ENCODE measurements around the gene TEX14.
"Not testable (repeated sequence)": the region's sequence is repeated elsewhere in the genome, so short reads cannot be mapped to it uniquely, and the experiment has no call there.

TEX14 gene

DNA sequence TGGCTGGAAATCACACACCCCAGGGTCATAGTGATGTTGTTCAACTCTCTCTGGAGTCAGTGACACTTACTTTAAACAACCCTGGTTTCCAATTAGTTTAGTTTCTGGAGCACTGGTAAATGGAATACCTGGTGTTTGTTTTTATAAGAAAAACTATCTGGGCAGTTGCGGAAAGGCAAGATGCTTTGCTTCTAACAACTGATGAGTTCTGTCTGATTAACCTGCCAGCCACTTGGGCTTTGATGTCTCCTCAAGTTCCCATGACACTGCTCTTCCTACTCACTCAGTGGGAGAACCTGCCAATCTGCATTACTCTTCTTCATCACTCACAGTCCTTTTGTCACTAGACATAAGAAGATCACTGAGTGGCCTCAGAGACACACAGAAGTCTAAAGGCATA, 98.7 kb downstream of the TEX14 start:
- no peak for DNase-seq

DNA sequence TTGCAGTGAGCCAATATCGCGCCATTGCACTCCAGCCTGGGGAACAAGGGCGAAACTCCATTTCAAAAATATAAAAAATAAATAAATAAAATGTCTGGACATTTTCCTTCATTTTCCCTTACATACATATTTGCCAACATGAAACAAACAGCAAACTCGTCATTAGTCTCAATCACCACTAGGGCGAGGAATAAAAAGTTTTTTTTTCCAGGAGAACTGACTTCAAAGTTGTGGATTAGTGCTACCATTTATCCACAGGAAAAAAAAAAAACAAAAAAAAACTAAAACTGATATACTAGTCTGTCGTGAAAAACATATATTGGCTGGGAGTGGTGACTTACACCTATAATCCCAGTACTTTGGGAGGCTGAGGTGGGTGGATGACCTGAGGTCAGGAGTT, 100.4 kb downstream of the TEX14 start:
- DNase-seq = no peak

GRCh38 chr17:58590377-58590776, 101.5 kb downstream of the TEX14 start:
- DNase-seq = no peak

DNA sequence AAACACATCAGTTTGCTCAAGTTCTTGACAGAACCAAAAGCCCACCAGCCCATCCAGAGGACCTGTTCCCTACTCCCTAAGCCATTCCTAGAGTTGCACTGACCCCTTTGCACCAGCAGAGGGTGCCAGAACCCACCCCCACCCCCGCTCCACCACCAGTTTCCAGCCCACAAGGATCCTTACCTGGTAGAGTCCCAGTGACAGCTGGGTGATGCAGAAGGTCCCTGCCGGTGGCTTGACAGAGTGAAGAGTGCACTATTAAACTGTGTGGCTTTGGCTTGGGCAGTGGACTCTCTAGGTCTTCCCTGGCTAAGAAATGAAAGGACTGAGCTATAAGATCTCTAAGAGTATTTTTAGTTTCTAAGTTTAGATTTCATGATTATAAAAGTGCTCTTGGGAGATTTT, 104.1 kb downstream of the TEX14 start:
- peak; percentile 80 for DNase-seq

DNA sequence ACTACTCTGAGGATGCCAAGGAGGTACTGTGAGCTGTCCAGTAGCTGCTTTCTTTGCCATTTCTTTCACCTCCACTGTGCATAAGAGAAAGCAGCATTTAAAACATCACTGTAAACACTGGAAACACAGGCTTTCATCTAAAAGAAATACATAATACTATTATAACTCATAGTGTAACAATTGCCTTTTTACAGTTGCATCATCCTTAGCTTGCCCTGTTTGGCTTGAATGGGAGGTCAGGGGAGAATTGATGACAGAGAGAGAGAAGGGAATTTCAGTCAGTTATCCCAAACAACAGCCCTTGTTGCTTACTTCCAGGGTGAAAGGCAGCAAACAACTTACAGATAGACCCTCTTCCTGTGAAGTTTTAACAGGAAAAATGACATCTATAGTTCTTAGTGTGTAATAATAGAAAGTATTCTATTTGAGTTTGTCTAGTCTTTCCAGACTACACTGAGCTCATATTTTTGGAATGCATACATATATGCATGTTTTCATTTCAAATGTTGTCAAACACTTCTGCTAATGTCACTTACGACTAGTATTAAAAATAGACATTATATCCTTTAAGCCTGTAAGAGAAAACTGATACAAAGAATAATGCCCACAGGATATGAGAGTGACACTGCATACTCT, 105.7 kb downstream of the TEX14 start:
- DNase-seq = no peak

DNA sequence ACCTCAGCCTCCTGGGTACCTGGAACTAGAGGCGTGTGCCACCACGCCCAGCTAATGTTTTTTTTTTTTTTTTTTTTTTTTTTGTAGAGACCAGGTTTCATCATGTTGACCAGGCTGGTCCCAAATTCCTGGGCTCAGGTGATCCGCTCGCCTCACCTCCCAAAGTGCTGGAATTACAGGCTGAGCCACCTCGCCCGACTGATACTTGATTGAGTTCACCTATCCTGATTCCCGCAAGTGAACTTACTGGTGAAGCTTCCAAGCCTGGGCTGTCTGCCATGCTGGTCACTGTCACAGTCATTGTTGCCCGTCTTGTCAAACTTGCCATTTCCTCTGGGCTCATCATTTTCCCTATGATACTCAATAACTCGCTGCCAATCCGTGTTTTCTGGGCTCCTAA, 106.3 kb downstream of the TEX14 start:
- no peak for DNase-seq

DNA sequence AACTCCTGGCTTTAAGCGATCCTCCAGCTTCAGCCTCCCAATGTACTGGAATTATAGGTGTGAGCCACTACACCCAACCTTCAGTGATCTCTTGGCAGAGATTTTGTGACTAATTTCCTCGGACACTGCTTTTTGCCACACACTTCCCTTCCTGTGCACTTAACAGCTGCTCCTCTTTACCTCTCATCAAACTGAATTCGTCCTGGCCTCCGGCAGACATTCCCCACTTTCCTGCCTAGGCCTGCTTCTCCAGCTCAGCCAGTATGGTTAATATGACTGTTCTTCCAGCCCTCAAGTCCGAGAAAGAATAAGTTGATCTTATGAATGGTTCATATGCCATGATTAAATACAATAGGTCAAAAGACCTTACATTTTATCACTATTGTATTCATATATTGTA, 108.4 kb downstream of the TEX14 start:
- no peak for DNase-seq

DNA sequence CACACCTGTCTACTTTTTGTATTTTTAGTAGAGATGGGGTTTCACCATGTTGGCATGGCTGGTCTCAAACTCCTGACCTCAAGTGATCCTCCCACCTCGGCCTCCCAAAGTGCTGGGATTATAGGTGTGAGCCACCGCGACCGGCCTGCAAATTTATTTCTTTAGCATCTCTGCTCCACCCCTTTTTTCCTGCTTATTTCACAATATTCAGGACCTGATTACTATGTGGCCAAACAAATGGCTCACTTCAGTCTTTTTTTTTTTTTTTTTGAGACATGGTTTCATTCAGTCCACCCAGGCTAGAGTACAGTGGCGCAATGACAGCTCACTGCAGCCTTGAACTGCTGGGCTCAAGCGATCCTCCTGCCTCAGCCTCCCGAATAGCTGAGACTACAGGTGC, 109.1 kb downstream of the TEX14 start:
- not testable (repeated sequence) for DNase-seq

- DNase-seq = no peak
Measured at GRCh38 chr17:58580671-58581070, 111.2 kb downstream of the TEX14 start.

DNA sequence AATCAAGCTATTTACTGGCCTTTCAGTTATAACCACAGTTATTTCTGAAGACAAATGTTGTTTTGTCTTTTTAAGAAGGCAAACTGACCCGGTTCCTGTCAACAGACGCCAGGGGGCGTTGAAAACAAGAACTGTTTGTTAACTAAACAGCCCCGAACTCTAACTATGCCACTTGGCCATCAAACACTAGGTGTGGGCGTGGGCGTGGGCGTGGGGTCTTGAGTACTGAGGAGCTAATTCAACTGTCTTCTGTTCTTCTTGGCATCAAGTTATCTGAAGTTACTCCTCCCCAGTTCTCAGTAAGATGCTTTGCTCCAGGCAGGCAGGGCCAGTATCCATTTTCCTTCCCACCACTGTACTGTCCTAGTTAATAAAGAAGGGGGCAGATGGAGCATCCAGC, 114.1 kb downstream of the TEX14 start:
- no peak for DNase-seq

- no peak for DNase-seq
Measured at GRCh38 chr17:58576679-58577367, 115.0 kb downstream of the TEX14 start.

GRCh38 chr17:58575511-58575910, 116.3 kb downstream of the TEX14 start:
- DNase-seq = no peak

- DNase-seq = no peak
Measured at GRCh38 chr17:58574025-58574424, 117.8 kb downstream of the TEX14 start.

DNA sequence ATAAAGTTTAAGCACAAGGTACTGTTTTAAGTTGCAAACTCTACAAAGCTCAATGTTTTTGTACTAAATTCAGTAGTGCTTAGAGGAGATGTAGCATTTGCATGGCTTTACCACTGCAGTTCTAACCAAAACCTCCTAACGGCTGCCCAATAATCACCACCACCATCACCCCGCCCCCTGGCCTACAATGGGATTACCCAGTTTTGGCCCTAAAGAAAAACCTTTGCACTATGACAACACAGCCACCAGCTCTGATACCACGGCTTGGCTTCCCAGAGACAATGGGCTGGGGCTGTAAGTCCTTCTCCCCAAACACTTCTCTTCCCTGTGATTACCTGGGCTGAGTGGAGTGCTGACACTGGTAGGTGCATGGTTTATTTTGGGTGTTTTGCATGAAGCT, 119.0 kb downstream of the TEX14 start:
- no peak for DNase-seq

GRCh38 chr17:58570758-58571157, 121.1 kb downstream of the TEX14 start:
- no peak for DNase-seq

- no peak for DNase-seq
Measured at GRCh38 chr17:58569196-58569595, 122.6 kb downstream of the TEX14 start.

- DNase-seq = no peak
Measured at GRCh38 chr17:58568044-58568799, 123.6 kb downstream of the TEX14 start.

GRCh38 chr17:58565389-58566311, 126.2 kb downstream of the TEX14 start:
- DNase-seq = no peak

- DNase-seq = no peak
Measured at GRCh38 chr17:58564971-58565370, 126.9 kb downstream of the TEX14 start.

DNA sequence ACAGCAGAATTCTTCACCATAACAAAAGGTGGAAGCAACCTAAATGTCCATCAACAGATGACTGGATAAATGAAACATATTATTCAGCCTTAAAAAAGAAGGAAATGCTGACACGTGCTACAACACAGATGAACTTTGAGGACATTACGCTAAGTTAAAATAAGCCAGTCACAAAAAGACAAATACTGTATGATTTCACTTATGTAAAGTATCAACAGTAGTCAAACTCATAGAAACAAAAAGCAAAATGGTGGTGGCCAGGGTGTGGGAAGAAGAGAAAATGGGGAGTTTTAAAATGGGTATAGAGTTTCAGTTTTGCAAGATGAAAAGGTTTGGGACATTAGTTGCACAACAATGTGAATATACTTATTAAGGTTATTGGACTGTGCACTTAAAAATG, 127.6 kb downstream of the TEX14 start:
- no peak for DNase-seq

DNA sequence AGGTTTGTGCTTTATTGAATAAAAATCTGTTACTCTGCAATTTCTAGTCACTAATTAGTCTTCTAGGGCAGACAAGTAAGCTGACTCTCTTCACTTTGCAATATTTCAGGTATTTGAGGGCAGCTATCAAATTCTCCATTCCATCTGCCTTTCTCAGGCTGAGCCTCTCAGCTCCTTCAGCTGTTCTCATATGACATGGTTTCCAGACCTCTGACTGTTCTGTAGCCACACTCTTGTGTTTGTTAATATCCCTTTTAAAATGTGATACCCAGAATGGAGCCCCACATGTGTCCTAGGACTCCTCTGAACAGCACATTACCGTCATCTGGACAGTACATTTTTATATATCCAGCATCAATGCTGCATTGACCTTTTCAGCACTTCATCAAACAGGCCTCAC, 131.3 kb downstream of the TEX14 start:
- no peak for DNase-seq

DNA sequence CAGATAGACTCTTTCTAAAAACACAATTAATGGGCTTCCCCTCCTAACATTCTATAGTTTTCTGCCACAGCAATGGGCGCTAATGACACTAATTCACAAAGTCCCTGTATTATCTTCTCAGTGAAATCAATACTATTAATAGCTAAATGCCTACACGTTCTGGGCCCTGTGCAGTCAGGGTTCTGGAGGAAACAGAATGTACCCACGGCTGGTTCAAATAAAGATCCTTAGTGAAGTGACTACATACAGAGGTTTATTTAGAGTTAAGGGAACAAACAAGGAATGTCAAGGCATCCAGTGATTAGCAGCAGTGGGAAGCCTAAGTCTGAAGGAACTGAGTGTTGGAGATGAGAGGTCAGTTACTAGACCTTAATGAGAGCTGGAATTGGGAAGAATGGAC, 133.9 kb downstream of the TEX14 start:
- no peak for DNase-seq

DNA sequence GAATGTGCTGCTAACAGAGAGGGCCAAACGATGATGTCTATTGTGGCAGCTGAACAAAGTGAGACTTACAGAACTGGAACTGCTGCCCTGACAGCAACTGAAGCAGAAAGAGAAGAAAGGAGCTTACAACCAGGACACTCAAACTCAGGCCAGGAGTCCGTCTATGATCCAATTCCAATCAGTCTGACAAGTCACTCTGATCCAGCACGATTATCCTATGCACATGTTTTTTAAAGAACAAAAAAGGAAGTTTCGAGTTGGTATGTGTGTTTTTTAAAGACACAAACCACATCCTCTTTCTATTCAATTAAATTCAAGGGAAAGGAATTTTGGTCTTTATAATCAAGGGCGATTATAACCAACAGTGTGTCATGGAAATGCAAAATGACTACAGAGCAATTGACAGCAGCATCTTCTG, 135.0 kb downstream of the TEX14 start:
- peak; percentile 69 for DNase-seq
